ENCODE measurements around the gene C1orf105.
"Not testable (repeated sequence)": the region's sequence is repeated elsewhere in the genome, so short reads cannot be mapped to it uniquely, and the experiment has no call there.

C1orf105 gene

GRCh38 chr1:172487550-172487949 is 67.1 kb downstream of the C1orf105 start:
- DNase-seq (ENCODE audit: low read depth in 2 of 2) = no peak

GRCh38 chr1:172488393-172488792 is 67.9 kb downstream of the C1orf105 start:
- DNase-seq (ENCODE audit: low read depth in 2 of 2) = no peak

- no peak for DNase-seq (ENCODE audit: low read depth in 2 of 2)
Measured at GRCh38 chr1:172489847-172490246, 69.4 kb downstream of the C1orf105 start.

- DNase-seq (ENCODE audit: low read depth in 2 of 2) = no peak
Measured at GRCh38 chr1:172492421-172492820, 71.9 kb downstream of the C1orf105 start.

GRCh38 chr1:172494166-172494565 is 73.7 kb downstream of the C1orf105 start:
- DNase-seq (ENCODE audit: low read depth in 2 of 2) = no peak

GRCh38 chr1:172496127-172496526 is 75.6 kb downstream of the C1orf105 start:
- DNase-seq (ENCODE audit: low read depth in 2 of 2) = not testable (repeated sequence)

- no peak for DNase-seq (ENCODE audit: low read depth in 2 of 2)
Measured at GRCh38 chr1:172496678-172497077, 76.2 kb downstream of the C1orf105 start.

- no peak for DNase-seq (ENCODE audit: low read depth in 2 of 2)
Measured at GRCh38 chr1:172497230-172497629, 76.7 kb downstream of the C1orf105 start.

- DNase-seq (ENCODE audit: low read depth in 2 of 2) = no peak
Measured at GRCh38 chr1:172498857-172499256, 78.4 kb downstream of the C1orf105 start.

- DNase-seq (ENCODE audit: low read depth in 2 of 2) = no peak
Measured at GRCh38 chr1:172499636-172500141, 79.2 kb downstream of the C1orf105 start.

GRCh38 chr1:172500207-172500606 is 79.7 kb downstream of the C1orf105 start:
- no peak for DNase-seq (ENCODE audit: low read depth in 2 of 2)

GRCh38 chr1:172507741-172508140 is 87.3 kb downstream of the C1orf105 start:
- DNase-seq (ENCODE audit: low read depth in 2 of 2) = no peak

- DNase-seq (ENCODE audit: low read depth in 2 of 2) = no peak
Measured at GRCh38 chr1:172510479-172510878, 90.0 kb downstream of the C1orf105 start.

GRCh38 chr1:172512591-172512990 is 92.1 kb downstream of the C1orf105 start:
- no peak for DNase-seq (ENCODE audit: low read depth in 2 of 2)

GRCh38 chr1:172513479-172513878 is 93.0 kb downstream of the C1orf105 start:
- DNase-seq (ENCODE audit: low read depth in 2 of 2) = no peak

GRCh38 chr1:172514108-172514507 is 93.6 kb downstream of the C1orf105 start:
- no peak for DNase-seq (ENCODE audit: low read depth in 2 of 2)

GRCh38 chr1:172515436-172515835 is 95.0 kb downstream of the C1orf105 start:
- no peak for DNase-seq (ENCODE audit: low read depth in 2 of 2)

GRCh38 chr1:172515927-172516326 is 95.4 kb downstream of the C1orf105 start:
- DNase-seq (ENCODE audit: low read depth in 2 of 2) = no peak

- DNase-seq (ENCODE audit: low read depth in 2 of 2) = no peak
Measured at GRCh38 chr1:172517081-172517480, 96.6 kb downstream of the C1orf105 start.

- DNase-seq (ENCODE audit: low read depth in 2 of 2) = no peak
Measured at GRCh38 chr1:172517545-172517944, 97.1 kb downstream of the C1orf105 start.
